ENCODE measurements around the gene SEMA4F. TPM values are rescaled to one million over a fixed set of nuclear protein-coding genes. Genes with fewer than 3 reads are reported as not detected.

The SEMA4F gene
- total and polyA plus RNA-seq, 9 donors, result 3.8 to 13.5 (median 6.9) TPM

DNA sequence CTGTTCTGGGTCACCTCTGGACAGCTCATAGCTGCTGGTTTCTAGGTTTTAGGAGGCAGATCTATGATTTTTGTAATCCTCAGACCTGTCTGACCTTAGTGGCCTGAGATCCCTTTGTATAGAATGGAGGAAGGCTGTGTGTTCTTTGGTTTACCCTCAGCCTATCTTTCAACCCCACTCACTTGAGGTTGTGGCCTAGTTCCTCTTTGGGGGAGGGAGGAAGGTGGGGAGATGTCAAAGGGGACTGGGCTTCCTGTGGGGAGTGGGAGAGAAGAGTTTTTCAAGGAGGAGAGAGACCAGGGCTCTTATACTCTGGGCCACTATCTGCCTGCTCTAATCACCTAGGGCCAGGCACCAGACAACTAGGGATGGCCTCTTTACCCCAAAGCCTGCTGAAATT lies 28.5 kb downstream of the SEMA4F start:
- no peak for DNase-seq
- Histone ChIP-seq H3K36me3 (no peaks in the 10 kb centered on the region), H3K4me1 (ENCODE audit: insufficient read depth) (no peaks in the 10 kb centered on the region), H3K9me3 (no peaks in the 10 kb centered on the region), H3K4me3 (no peak overlapping the region), H3K27ac (no peak overlapping the region), H3K27me3 (no peaks in the 10 kb centered on the region)
- intact Hi-C loops (cut with DNase I), result no loop called here
- TF ChIP-seq POLR2A (IDR thresholded peaks at IDR 0.05), result no peak
- TF ChIP-seq, protein P1, sequence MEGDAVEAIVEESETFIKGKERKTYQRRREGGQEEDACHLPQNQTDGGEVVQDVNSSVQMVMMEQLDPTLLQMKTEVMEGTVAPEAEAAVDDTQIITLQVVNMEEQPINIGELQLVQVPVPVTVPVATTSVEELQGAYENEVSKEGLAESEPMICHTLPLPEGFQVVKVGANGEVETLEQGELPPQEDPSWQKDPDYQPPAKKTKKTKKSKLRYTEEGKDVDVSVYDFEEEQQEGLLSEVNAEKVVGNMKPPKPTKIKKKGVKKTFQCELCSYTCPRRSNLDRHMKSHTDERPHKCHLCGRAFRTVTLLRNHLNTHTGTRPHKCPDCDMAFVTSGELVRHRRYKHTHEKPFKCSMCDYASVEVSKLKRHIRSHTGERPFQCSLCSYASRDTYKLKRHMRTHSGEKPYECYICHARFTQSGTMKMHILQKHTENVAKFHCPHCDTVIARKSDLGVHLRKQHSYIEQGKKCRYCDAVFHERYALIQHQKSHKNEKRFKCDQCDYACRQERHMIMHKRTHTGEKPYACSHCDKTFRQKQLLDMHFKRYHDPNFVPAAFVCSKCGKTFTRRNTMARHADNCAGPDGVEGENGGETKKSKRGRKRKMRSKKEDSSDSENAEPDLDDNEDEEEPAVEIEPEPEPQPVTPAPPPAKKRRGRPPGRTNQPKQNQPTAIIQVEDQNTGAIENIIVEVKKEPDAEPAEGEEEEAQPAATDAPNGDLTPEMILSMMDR (IDR thresholded peaks at IDR 0.05), result no peak
- no peak for TF ChIP-seq EP300 (IDR thresholded peaks at IDR 0.05)

DNA sequence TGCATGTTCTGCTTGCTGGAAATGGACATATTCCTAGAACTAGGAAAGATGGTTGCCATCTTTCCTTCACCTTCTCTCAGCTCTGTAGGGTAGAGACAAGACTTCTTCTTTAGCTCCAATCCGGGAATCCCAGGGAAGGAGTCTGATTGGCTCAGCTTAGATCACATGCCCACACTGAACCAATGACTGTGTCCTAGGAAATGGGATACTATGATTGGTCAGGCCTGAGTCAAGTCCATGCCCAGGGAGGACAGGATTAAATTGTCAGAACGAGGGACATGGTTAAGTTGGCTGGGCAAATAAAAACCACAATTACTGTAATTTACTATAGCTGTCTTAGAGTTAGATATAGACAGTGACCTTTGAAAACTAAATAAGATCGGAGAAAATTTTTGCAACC lies 31.4 kb downstream of the SEMA4F start:
- no peaks in the 10 kb centered on the region for H3K9me3 ChIP-seq
- 80 to 87% (median 83%) methylated on average over 3 of the region's 3 CpGs for WGBS, 3 donors
- H3K4me3 ChIP-seq, result no peak overlapping the region
- no peak overlapping the region for H3K27ac ChIP-seq
- H3K36me3 ChIP-seq, result no peaks in the 10 kb centered on the region
- H3K27me3 ChIP-seq, result no peaks in the 10 kb centered on the region
- DNase-seq, result no peak
- intact Hi-C loops (cut with DNase I), result no loop called here
- TF ChIP-seq POLR2A (IDR thresholded peaks at IDR 0.05), result no peak
- no peak for TF ChIP-seq EP300 (IDR thresholded peaks at IDR 0.05)
- TF ChIP-seq, protein P1 (IDR thresholded peaks at IDR 0.05), result no peak
- H3K4me1 ChIP-seq (ENCODE audit: insufficient read depth), result no peaks in the 10 kb centered on the region

DNA sequence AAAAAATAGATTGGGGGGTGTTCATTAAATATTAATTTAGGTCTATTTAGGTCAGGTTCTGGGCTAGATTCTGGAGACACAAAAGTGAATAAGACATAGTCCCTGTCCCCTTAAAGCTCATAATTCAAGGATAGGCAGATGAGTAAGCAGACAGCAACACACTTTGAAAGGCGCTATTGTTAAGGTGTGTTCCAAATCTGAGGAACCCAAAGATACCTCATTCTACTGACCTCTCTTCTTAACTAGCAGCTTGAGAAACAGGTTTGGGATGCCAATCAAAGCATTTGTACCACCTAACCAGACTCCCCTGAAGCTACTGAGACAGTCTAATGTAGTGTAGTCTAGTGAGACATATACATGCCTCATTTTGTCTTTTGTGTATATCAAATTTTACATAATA lies 34.8 kb downstream of the SEMA4F start:
- 90 to 93% (median 90%) methylated on average over 1 of the region's 1 CpG for WGBS, 3 donors
- H3K9me3 ChIP-seq, result no peaks in the 10 kb centered on the region
- intact Hi-C loops (cut with DNase I), result no loop called here
- H3K4me1 ChIP-seq (ENCODE audit: insufficient read depth), result no peaks in the 10 kb centered on the region
- no peak overlapping the region for H3K27ac ChIP-seq
- no peak overlapping the region for H3K4me3 ChIP-seq
- H3K36me3 ChIP-seq, result no peaks in the 10 kb centered on the region
- TF ChIP-seq POLR2A (IDR thresholded peaks at IDR 0.05) (no peak), EP300 (IDR thresholded peaks at IDR 0.05) (no peak)
- TF ChIP-seq, protein P1 (IDR thresholded peaks at IDR 0.05), result no peak
- no peak for DNase-seq
- no peaks in the 10 kb centered on the region for H3K27me3 ChIP-seq

DNA sequence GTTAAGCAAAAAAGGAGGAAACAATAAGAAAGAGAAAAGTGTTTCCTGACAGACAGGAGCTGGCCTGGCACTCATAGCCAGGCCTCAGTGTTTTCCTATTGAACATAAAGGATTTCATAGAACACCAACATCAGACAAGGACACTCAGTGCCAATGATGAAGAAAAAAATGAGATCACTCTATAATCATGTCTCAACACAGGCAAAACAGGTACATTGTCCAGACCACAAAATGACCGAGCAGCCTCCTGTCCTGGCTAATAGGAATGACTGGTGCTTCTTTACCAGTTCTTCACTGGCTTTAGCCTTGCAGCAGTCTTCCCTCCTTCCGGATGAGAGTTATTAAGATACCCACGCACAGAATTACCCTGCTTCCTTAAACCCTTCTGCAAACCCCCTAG lies 35.6 kb downstream of the SEMA4F start:
- H3K27me3 ChIP-seq, result no peaks in the 10 kb centered on the region
- H3K9me3 ChIP-seq, result no peaks in the 10 kb centered on the region
- H3K27ac ChIP-seq, result no peak overlapping the region
- TF ChIP-seq EP300 (IDR thresholded peaks at IDR 0.05), result no peak
- TF ChIP-seq, protein P1 (IDR thresholded peaks at IDR 0.05), result no peak
- no peak for TF ChIP-seq POLR2A (IDR thresholded peaks at IDR 0.05)
- WGBS, 3 donors, result 59 to 80% (median 75%) methylated on average over 3 of the region's 3 CpGs
- DNase-seq, result no peak
- no peaks in the 10 kb centered on the region for H3K4me1 ChIP-seq (ENCODE audit: insufficient read depth)
- intact Hi-C loops (cut with DNase I), result loop anchor here in 2 of 4 donors (5.0 to 10.0 kb wide), 2 partner anchors 188 to 195 kb away; no protein-coding TSS in a partner anchor
- H3K4me3 ChIP-seq, result no peak overlapping the region
- no peaks in the 10 kb centered on the region for H3K36me3 ChIP-seq

All from ovary (tissue), 9 donors.